Measurements from ENCODE around the gene SMTN. TPM values are rescaled to one million over a fixed set of nuclear protein-coding genes. Genes with fewer than 3 reads are reported as not detected.

Gene SMTN
- total and polyA plus RNA-seq, 9 of the 15 experiments (the other 6 are each of a cell fraction or from before 2014, with no cell fraction given) = 2.5 to 41.1 (median 16.1) TPM

- H4K20me1 ChIP-seq (replicated peaks; ENCODE audit: control insufficient read depth, insufficient read depth, low read length) = no peaks in the 10 kb centered on the region
- H2AFZ ChIP-seq (ENCODE audit: low read depth, low read length) = peak overlapping the region; percentile 55; the same call in 1 of the 2 replicates
- DNase-seq (ENCODE audit: extremely low read depth in 1 of 4, low spot score in 3 of 4) (no peak), FAIRE-seq (peak; percentile 57), ATAC-seq (peak; percentile 12; the same call in 1 of the 3 replicates)
- H3K79me2 ChIP-seq (ENCODE audit: control insufficient read depth, insufficient read depth, low read length) = no peaks in the 10 kb centered on the region
- H3K9ac ChIP-seq (ENCODE audit: insufficient read depth in 1 of 2, low read depth in 2 of 2, low read length in 2 of 2) = peak overlapping the region in 1 of 2 experiments; percentile 76; a peak in 1 of 4 replicates
- TF ChIP-seq HMBOX1 (IDR thresholded peaks at IDR 0.05) (0 out of 2 replicates have a peak, but pooled peaks have one; percentile 44), ZNF23 (CRISPR knock-in tag; IDR thresholded peaks at IDR 0.05) (no peak)
- no TSS peak for BruUV-seq (replicated peaks)
- no peaks in the 10 kb centered on the region for H3K9me3 ChIP-seq (replicated peaks; ENCODE audit: control insufficient read depth, insufficient read depth, low read depth, low read length)
- ChIA-PET POLR2A (interaction anchor here (1.0 to 1.6 kb wide), 2 partner anchors 11 to 14 kb away, joined by 3 to 4 read pairs; partner anchors contain the start of gene SELENOM), CTCF (ENCODE audit: low intra/inter-chr PET ratio) (no interaction called here)
- 43% methylated on average over 3 of the region's 3 CpGs for WGBS (ENCODE audit: insufficient coverage, low coverage, missing lambda C conversion rate)
- peaks cover 26 to 29% of the 10 kb centered on the region in 2 experiments for H3K4me1 ChIP-seq (replicated peaks in 1 of 2; ENCODE audit: control insufficient read depth in 2 of 2, insufficient read depth in 2 of 2, low read length in 2 of 2)
- H3K4me3 ChIP-seq = no peak overlapping the region
- in situ Hi-C loops (cut with MboI) = no loop called here
- intact Hi-C loops (cut with micrococcal nuclease) = no loop called here
- no peaks in the 10 kb centered on the region for H3K27me3 ChIP-seq (ENCODE audit: control insufficient read depth in 2 of 2, insufficient read depth in 2 of 2, low read length in 2 of 2)
- H3K27ac ChIP-seq (ENCODE audit: extremely low read depth, low read depth, low read length) = no peak overlapping the region
- H3K36me3 ChIP-seq (ENCODE audit: control insufficient read depth, insufficient read depth, low read length) = no peaks in the 10 kb centered on the region
- no peaks in the 10 kb centered on the region for H3K9me1 ChIP-seq (ENCODE audit: control insufficient read depth, insufficient read depth, low read length)
- no peak overlapping the region for H3K4me2 ChIP-seq (ENCODE audit: insufficient read depth, low read length)
These were observed 37.1 kb downstream of the SMTN start for GRCh38 chr22:31118046-31118820.

Measured in K562 (cell line).